ENCODE data around the gene POLD2.
A peak's percentile ranks its signal among the peaks of the same experiment; 100 is the strongest.

Gene POLD2

DNA sequence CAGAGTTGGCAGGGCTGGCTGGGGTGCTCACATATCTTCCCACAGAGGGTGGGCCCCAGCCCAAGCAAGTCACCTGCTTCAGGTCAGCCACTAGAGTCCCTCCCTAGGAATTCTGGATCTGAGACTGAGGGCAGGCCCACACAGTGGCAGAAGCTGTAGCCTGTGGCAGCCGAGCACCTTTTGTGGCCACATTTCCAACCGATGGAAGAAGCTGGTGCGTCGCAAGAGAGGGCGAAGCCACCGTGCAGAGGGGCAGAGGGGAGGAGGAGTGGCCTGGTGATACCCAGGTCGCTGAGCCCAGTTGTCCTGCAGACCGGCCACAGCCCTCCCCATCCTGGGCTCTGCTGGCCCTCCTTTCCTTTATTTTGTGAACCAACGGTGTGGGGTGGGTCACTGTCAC lies 46.3 kb downstream of the POLD2 start:
- H3K4me3 ChIP-seq (ENCODE audit: low read depth, low read length) = no peak overlapping the region
- TF ChIP-seq, protein P1, sequence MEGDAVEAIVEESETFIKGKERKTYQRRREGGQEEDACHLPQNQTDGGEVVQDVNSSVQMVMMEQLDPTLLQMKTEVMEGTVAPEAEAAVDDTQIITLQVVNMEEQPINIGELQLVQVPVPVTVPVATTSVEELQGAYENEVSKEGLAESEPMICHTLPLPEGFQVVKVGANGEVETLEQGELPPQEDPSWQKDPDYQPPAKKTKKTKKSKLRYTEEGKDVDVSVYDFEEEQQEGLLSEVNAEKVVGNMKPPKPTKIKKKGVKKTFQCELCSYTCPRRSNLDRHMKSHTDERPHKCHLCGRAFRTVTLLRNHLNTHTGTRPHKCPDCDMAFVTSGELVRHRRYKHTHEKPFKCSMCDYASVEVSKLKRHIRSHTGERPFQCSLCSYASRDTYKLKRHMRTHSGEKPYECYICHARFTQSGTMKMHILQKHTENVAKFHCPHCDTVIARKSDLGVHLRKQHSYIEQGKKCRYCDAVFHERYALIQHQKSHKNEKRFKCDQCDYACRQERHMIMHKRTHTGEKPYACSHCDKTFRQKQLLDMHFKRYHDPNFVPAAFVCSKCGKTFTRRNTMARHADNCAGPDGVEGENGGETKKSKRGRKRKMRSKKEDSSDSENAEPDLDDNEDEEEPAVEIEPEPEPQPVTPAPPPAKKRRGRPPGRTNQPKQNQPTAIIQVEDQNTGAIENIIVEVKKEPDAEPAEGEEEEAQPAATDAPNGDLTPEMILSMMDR (IDR thresholded peaks at IDR 0.05; ENCODE audit: control insufficient read depth, extremely low read depth, insufficient read depth) = no peak
- no peak for DNase-seq (ENCODE audit: low read depth)

DNA sequence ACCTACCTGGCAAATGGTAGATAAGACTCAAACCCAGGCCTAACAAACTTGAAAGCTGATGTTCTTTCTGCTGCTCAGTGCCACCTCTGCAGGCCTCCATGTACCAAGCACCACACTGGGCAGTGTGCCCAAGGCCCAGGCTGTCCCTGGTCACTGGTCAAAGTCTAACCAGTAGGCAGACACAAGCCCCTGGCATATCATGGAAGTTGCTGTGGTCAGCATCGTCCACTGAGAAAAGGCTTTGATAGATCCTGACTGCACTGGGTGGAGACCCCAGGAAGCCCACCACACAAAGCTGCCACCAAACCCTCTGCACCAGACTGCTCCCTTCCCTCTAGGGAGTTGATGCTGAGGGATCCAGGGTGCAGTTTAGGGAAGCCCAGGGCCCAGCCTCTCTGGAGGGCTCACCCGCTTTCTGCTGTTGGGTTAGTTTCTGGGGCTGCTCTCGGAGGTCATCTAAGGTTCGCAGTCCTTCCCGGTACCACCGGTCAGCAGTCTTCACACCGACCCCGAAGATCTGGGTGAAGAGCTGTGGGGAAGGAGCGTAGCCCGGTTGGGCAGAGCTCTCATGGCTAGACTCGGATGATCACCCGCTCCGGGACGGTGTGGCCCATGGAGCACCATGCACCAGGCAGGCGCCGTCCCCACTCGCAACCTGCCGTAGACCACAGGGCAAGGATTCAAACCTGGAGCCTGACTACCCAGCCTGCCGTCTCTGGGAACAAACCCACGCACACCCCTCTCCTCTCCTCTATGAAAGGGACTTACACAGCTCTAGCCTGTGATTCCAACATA lies 47.0 kb downstream of the POLD2 start:
- TF ChIP-seq, protein P1 (IDR thresholded peaks at IDR 0.05; ENCODE audit: control insufficient read depth, extremely low read depth, insufficient read depth) = no peak

DNA sequence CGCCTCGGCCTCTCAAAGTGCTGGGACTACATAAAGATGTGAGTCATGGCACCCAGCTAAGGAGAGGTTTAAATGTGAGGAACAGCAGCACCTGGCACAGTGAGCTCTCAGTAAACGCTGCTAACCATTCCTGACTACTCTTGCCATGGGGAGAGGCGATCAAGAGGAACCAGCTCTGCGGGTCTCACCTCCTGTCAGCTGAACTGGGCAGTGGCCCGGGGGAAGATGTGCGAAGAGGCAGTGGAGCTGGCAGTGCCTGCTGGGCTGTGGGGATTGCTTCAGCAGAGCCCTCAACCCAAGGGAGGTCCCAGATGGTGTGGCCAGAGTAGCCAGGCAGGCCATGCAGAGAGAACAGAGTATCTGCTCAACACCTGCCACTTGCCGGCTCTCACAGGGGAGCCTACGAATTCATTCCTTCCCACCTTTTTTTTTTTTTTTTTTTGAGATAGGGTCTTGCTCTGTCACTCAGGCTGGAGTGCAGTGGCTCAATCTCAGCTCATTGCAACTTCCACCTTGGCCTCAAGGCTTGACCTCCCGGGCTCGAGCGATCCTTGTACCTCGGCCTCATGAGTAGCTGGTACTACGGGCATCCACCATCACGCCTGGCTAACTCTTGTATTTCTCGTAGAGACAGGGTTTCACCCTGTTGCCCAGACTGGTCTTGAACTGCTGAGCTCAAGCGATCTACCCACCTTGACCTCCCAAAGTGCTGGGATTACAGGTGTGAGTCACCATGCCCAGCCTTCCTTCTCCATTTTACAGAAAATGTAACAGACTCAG lies 47.9 kb downstream of the POLD2 start:
- TF ChIP-seq, protein P1 (IDR thresholded peaks at IDR 0.05; ENCODE audit: control insufficient read depth, extremely low read depth, insufficient read depth) = no peak
- no peak for DNase-seq (ENCODE audit: low read depth)
- H3K4me3 ChIP-seq (ENCODE audit: low read depth, low read length) = no peak overlapping the region

More for the DNA sequence above, 47.0 kb downstream of the POLD2 start:
- DNase-seq (ENCODE audit: low read depth) = no peak
- no peak overlapping the region for H3K4me3 ChIP-seq (ENCODE audit: low read depth, low read length)

DNA sequence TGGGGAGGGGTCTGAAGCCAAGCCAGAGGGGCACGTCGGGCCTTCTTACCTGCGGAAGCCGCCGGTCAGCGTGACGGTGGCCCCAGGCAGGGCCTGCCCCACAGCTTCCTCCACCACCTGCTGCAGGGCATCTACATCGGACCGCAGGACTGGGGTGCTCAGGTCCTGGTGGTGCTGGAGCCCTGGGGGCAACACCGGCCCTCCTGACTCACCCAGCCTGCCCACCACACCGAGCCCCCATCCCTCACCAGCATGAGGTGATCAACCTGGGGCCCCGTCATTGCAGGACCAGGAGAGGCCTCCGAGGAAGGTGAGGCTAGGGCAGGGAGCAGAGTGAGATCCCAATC lies 49.0 kb downstream of the POLD2 start:
- DNase-seq (ENCODE audit: low read depth) = no peak
- TF ChIP-seq, protein P1 (IDR thresholded peaks at IDR 0.05; ENCODE audit: control insufficient read depth, extremely low read depth, insufficient read depth) = no peak
- H3K4me3 ChIP-seq (ENCODE audit: low read depth, low read length) = no peak overlapping the region

DNA sequence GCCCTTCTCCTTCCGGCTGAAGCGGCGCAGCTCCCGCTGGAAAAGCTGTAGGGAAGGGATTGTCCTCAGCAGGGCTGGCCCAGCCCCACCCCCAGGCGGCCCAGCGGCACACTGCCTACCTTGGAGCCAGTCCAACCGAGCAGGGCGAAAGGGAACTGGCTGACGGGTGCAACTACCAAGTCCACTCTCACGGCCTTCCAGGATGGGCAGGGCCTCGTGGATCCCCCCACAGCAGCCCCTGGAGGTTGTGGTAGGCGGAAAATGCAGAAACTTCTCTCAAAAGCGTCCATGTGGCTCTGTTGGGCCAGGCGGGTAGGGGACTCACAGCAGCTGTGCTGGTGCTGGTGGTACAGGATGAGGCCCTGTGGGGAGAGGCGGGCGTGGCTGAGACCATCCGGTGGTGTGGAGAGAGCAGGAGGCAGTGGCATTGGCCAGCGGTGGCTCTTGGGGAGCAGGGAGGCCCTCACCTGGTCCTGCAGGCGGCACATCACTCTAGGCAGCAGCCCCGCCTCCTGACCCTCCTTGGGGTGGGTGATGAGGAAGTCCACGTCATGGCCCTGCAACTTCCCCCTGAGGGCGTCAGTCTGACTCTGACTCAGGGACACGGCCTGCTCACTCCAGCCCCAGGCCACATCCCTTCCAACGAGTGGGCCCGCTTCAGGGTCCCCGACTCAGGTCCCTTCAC lies 49.5 kb downstream of the POLD2 start:
- 0 out of 2 replicates have a peak overlapping the region, but pooled peaks have one; percentile 4 for H3K4me3 ChIP-seq (ENCODE audit: low read depth, low read length)
- peak; percentile 58 for DNase-seq (ENCODE audit: low read depth)
- TF ChIP-seq, protein P1 (IDR thresholded peaks at IDR 0.05; ENCODE audit: control insufficient read depth, extremely low read depth, insufficient read depth) = no peak

DNA sequence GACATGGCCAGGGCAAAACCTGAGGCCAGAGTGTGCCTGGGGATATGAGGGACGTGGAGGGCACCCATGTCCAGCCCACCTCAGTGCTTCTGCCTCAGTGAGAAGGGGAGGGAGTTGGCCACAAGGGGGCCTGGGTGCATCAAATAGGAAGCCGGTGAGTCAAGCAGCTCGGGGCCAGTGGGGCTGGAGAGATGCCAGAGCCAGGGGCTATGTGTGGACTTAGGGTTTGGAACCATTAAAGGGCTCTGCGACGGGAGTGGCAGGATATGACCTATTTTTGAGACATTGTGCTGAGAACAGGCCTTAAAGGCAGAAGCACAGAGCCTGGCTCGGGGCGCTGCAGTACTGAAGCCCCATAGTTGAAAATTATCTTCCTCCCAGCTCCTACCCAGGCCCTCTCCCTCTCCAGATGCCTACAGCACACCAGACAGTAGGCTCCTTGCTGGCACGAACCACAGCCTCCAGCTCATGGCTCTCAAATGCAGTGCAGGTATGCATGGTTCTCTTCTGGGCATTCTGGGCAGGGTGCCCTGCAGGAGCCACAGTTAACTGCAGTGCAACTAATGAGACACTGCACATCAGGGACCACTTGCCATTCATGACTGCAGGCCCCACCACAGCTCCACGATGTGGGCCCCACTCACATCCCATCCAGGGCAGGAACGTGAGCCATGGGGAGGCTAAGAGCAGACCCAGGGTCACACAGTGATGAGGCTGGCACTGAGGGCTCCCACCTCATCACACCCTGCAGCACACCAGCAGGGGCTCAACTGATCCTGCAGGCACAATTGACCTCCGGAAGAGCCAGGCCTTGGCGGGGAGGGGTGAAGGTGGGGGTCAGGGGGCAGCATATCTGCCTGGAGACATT lies 50.8 kb downstream of the POLD2 start:
- TF ChIP-seq, protein P1 (IDR thresholded peaks at IDR 0.05; ENCODE audit: control insufficient read depth, extremely low read depth, insufficient read depth) = peak; percentile 45
- no peak for DNase-seq (ENCODE audit: low read depth)
- H3K4me3 ChIP-seq (ENCODE audit: low read depth, low read length) = no peak overlapping the region

All from LNCaP clone FGC (cell line).